IMR-90 (cell line): ENCODE data around the gene ARHGEF6. TPM values are rescaled to one million over a fixed set of nuclear protein-coding genes. Genes with fewer than 3 reads are reported as not detected.

Source experiments
- ATAC-seq: fragments of 200-7000 bp; cut with Tn5 transposase; 2 replicates; pipeline ENCODE4 v1.9.1; 2020; ENCODE audit warnings: low read depth, mild to moderate bottlenecking, moderate library complexity
- BruUV-seq: library from RNA; stranded (reverse); fragments of 400-500 nt; replicated peaks from 2 replicates; lab custom pipeline; 2021; lab: Mats Ljungman, UMichigan
- CTCF ChIA-PET: fragments of 300-600 bp; formaldehyde crosslinking; extraction: SDS; loops from one replicate; lab custom pipeline; 2021; ENCODE audit warnings: antibody characterized with exemption; lab: Yijun Ruan, JAX
- POLR2A ChIA-PET: fragments of 300-600 bp; sonication (Branson Sonifier 250); formaldehyde crosslinking; loops from one replicate; lab custom pipeline; 2022; ENCODE audit warnings: antibody characterized with exemption; ENCODE audit not compliant: unreplicated experiment; lab: Charles Lee
- DNase-seq: peaks from one replicate; pipeline ENCODE4 v3.0.0; 2013
- H2AFZ ChIP-seq: replicated peaks from 2 replicates; pipeline ENCODE3; 2013; ENCODE audit warnings: low read length, mild to moderate bottlenecking; ENCODE audit not compliant: poor library complexity
- H2AK5ac ChIP-seq: 2 replicates; pipeline ENCODE4 v1.6.1; 2013; ENCODE audit warnings: low read depth, low read length, inconsistent platforms
- H2AK9ac ChIP-seq: replicated peaks from 2 replicates; pipeline ENCODE3; 2013; ENCODE audit warnings: mild to moderate bottlenecking, low read depth, low read length, moderate library complexity; ENCODE audit not compliant: poor library complexity
- H2BK120ac ChIP-seq: 2 replicates; pipeline ENCODE4 v1.6.1; 2013; ENCODE audit warnings: low read depth, low read length, inconsistent platforms
- H2BK15ac ChIP-seq: 3 replicates; pipeline ENCODE4 v1.6.1; 2013; ENCODE audit warnings: low read depth, low read length, inconsistent platforms
- H2BK20ac ChIP-seq: 2 replicates; pipeline ENCODE4 v1.6.1; 2013; ENCODE audit warnings: low read depth, mild to moderate bottlenecking, inconsistent platforms, low read length, moderate library complexity
- H2BK5ac ChIP-seq: 2 replicates; pipeline ENCODE4 v1.6.1; 2013; ENCODE audit warnings: mild to moderate bottlenecking, low read depth, low read length, inconsistent platforms; ENCODE audit not compliant: poor library complexity, severe bottlenecking
- H3K14ac ChIP-seq: replicated peaks from 2 replicates; pipeline ENCODE4 v1.6.1; 2013; ENCODE audit warnings: low read depth, low read length, inconsistent platforms
- H3K18ac ChIP-seq: 2 replicates; pipeline ENCODE4 v1.6.1; 2013; ENCODE audit warnings: low read depth, low read length, control low read depth
- H3K23ac ChIP-seq: 2 replicates; pipeline ENCODE4 v1.6.1; 2013; ENCODE audit warnings: low read depth, low read length, inconsistent platforms
- H3K27ac ChIP-seq: 2 replicates; pipeline ENCODE4 v1.5.1; 2013; ENCODE audit warnings: mild to moderate bottlenecking, control low read depth, low read length; ENCODE audit not compliant: insufficient read depth
- H3K27me3 ChIP-seq: 2 replicates; pipeline ENCODE4 v1.6.1; 2013; ENCODE audit warnings: low read length; ENCODE audit not compliant: control insufficient read depth, insufficient read depth
- H3K36me3 ChIP-seq: 2 replicates; pipeline ENCODE4 v1.6.1; 2013; ENCODE audit warnings: low read length, mixed read lengths; ENCODE audit not compliant: control insufficient read depth, insufficient read depth
- H3K4ac ChIP-seq: 2 replicates; pipeline ENCODE4 v1.6.1; 2013; ENCODE audit warnings: low read depth, low read length, inconsistent platforms
- H3K4me1 ChIP-seq: 2 replicates; pipeline ENCODE4 v1.6.1; 2013; ENCODE audit warnings: low read length, mixed read lengths; ENCODE audit not compliant: control insufficient read depth, insufficient read depth
- H3K4me2 ChIP-seq: 2 replicates; pipeline ENCODE4 v1.6.1; 2013; ENCODE audit warnings: low read depth, mild to moderate bottlenecking, control low read depth, low read length, moderate library complexity
- H3K4me3 ChIP-seq: 2 replicates; pipeline ENCODE4 v1.5.1; 2013; ENCODE audit warnings: low read depth, mild to moderate bottlenecking, control low read depth, low read length, moderate library complexity; ENCODE audit not compliant: insufficient read depth
- H3K56ac ChIP-seq: 2 replicates; pipeline ENCODE4 v1.6.1; 2013; ENCODE audit warnings: low read length, inconsistent platforms; ENCODE audit not compliant: insufficient read depth; ENCODE audit errors: extremely low read depth
- H3K79me1 ChIP-seq, 2 experiments: 2 replicates each; pipeline ENCODE4 v1.6.1; 2013; ENCODE audit warnings: low read length in 2 of 2, inconsistent platforms in 1 of 2, low read depth in 1 of 2
- H3K9ac ChIP-seq: 2 replicates; pipeline ENCODE4 v1.6.1; 2013; ENCODE audit warnings: low read depth, low read length, control low read depth
- H3K9me1 ChIP-seq: 2 replicates; pipeline ENCODE4 v1.6.1; 2013; ENCODE audit warnings: low read length, inconsistent platforms; ENCODE audit not compliant: insufficient read depth
- H3K9me3 ChIP-seq: 2 replicates; pipeline ENCODE4 v1.6.1; 2013; ENCODE audit warnings: low read length; ENCODE audit not compliant: control insufficient read depth, insufficient read depth
- H4K20me1 ChIP-seq: 2 replicates; pipeline ENCODE4 v1.6.1; 2013; ENCODE audit warnings: low read length, inconsistent platforms; ENCODE audit not compliant: insufficient read depth
- H4K5ac ChIP-seq: 2 replicates; pipeline ENCODE4 v1.6.1; 2013; ENCODE audit warnings: mild to moderate bottlenecking, low read depth, low read length, control low read depth
- H4K8ac ChIP-seq, 2 experiments: 2 replicates each; pipeline ENCODE4 v1.6.1; 2013; ENCODE audit warnings: low read depth in 2 of 2, low read length in 2 of 2, control low read depth in 1 of 2, inconsistent platforms in 1 of 2
- H4K91ac ChIP-seq: 2 replicates; pipeline ENCODE4 v1.6.1; 2013; ENCODE audit warnings: low read depth, low read length, inconsistent platforms; ENCODE audit not compliant: insufficient read depth
- BHLHE40 ChIP-seq: fragments of 150-350 bp; IDR thresholded peaks from 2 replicates; pipeline ENCODE4 v1.6.1; 2016; ENCODE audit warnings: mild to moderate bottlenecking, low read depth, low read length
- CEBPB ChIP-seq: IDR thresholded peaks from 2 replicates; pipeline ENCODE4 v1.6.1; 2012; ENCODE audit warnings: low read depth, low read length, improper control_type of control experiment
- CHD1 ChIP-seq: IDR thresholded peaks from 2 replicates; pipeline ENCODE4 v1.6.1; 2012; ENCODE audit warnings: low read depth, low read length, improper control_type of control experiment
- FOS ChIP-seq: fragments of 150-350 bp; IDR thresholded peaks from 2 replicates; pipeline ENCODE4 v1.6.1; 2016; ENCODE audit warnings: low read depth, low read length
- MAFK ChIP-seq: IDR thresholded peaks from 2 replicates; pipeline ENCODE4 v1.6.1; 2012; ENCODE audit warnings: low read depth, low read length, improper control_type of control experiment
- MAZ ChIP-seq: IDR thresholded peaks from 2 replicates; pipeline ENCODE4 v1.6.1; 2012; ENCODE audit warnings: low read depth, mild to moderate bottlenecking, low read length, improper control_type of control experiment, moderate library complexity, borderline replicate concordance
- MXI1 ChIP-seq: IDR thresholded peaks from 2 replicates; pipeline ENCODE4 v1.6.1; 2012; ENCODE audit warnings: low read depth, mild to moderate bottlenecking, low read length, moderate library complexity, borderline replicate concordance
- NFE2L2 ChIP-seq: fragments of 150-350 bp; IDR thresholded peaks from 2 replicates; pipeline ENCODE4 v1.6.1; 2016; ENCODE audit warnings: low read depth, mild to moderate bottlenecking, low read length
- POLR2A ChIP-seq: IDR thresholded peaks from 2 replicates; pipeline ENCODE4 v1.6.1; 2012; ENCODE audit warnings: mild to moderate bottlenecking, low read depth, low read length
- RAD21 ChIP-seq: IDR thresholded peaks from 2 replicates; pipeline ENCODE4 v1.6.1; 2012; ENCODE audit warnings: low read length, improper control_type of control experiment
- RCOR1 ChIP-seq: IDR thresholded peaks from 2 replicates; pipeline ENCODE4 v1.6.1; 2012; ENCODE audit warnings: mild to moderate bottlenecking, low read length, improper control_type of control experiment; ENCODE audit not compliant: insufficient replicate concordance
- RFX5 ChIP-seq: IDR thresholded peaks from 2 replicates; pipeline ENCODE4 v1.8.0; 2012; ENCODE audit warnings: low read depth, mild to moderate bottlenecking, low read length, moderate library complexity
- SMC3 ChIP-seq: fragments of 150-350 bp; IDR thresholded peaks from 2 replicates; pipeline ENCODE4 v1.6.1; 2016; ENCODE audit warnings: low read depth, mild to moderate bottlenecking, antibody characterized with exemption, low read length, moderate library complexity
- WGBS, 2 experiments: methylation state at CpG; one replicate each; pipeline versions ENCODE4 v1.1.5 to v1.1.7; 2013; ENCODE audit warnings: missing lambda C conversion rate in 2 of 2; ENCODE audit not compliant: insufficient read length in 1 of 2; ENCODE audit errors: extremely low coverage in 2 of 2; 5-methylcytosine and 5-hydroxymethylcytosine counted together
- dilution Hi-C: fragments of 300-500 bp; cut with HindIII; formaldehyde crosslinking; loops from one replicate; pipeline ENCODE4 v1.14.3; 2018; ENCODE audit warnings: low sequenced_read_pairs; ENCODE audit not compliant: unreplicated experiment
- in situ Hi-C: fragments of 300-500 bp; cut with MboI; formaldehyde crosslinking; loops from 3 replicates; pipeline ENCODE4 v1.14.3; 2019; ENCODE audit warnings: low sequenced_read_pairs, inconsistent platforms, mixed read lengths
- intact Hi-C: fragments of 100-400 bp; cut with micrococcal nuclease; formaldehyde crosslinking; loops from 2 replicates; pipeline ENCODE4 v1.10.0; 2022
- polyA plus RNA-seq, 3 experiments: library from polyadenylated mRNA; depleted of rRNA; stranded (reverse); fragments of >200 nt; gene quantifications; 2 replicates each; pipeline ENCODE4 v1.2.3, GENCODE V29; 2012; ENCODE audit warnings: low replicate concordance in 1 of 3
- total RNA-seq: library from RNA; depleted of rRNA; stranded (reverse); fragments of >200 nt; gene quantifications from 2 replicates; pipeline ENCODE4 v1.2.3, GENCODE V29; 2012
- TF ChIP-seq, protein P1 (sequence below): fragments of 150-350 bp; IDR thresholded peaks from 2 replicates; pipeline ENCODE4 v1.6.1; 2016; ENCODE audit warnings: low read depth, mild to moderate bottlenecking, low read length, moderate library complexity, borderline replicate concordance
- TF ChIP-seq, protein P2 (sequence below): conservative IDR thresholded peaks from 2 replicates; pipeline ENCODE4 v1.5.1; 2012; ENCODE audit warnings: mild to moderate bottlenecking, low read depth, low read length, improper control_type of control experiment
- TF ChIP-seq, protein P3 (sequence below): fragments of 150-350 bp; IDR thresholded peaks from 2 replicates; pipeline ENCODE4 v1.6.1; 2017; ENCODE audit warnings: mild to moderate bottlenecking, antibody characterized with exemption, low read length, low read depth

ARHGEF6 gene
- total and polyA plus RNA-seq, 2 of the 4 experiments (the other 2 are of a cell fraction): 2.1 to 2.7 TPM

DNA sequence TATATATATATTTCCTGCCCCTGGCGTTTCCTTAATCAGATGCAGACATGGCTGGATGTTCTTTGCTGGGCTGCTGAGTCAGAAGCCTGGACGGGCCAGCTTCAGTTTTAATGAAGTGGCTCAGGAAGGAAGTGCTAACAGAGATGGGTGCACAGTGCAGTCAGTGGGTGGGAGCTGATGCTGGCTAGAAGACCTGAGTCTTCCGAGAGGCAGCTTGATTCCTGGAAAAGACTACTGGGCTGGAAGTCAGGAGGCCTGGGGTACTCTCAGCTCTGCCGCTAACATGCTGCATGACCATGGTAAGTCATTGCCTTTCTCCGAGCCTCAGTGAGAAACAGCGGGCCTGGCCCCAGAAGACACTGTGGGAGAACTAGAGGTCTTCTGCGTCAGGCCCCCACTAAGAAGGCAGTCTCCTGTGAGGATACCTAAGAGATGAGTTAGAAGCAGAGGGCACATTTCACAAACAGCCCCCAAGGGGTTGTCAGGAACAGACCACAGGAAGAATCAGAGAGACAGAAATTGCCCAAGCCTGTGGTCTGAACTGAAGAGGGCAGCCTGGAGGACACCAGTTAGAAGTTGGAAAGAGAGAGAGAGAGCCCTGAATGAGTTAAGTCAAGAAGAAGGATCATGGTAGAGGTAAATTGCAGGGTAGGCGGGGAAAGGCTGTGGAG, 141.1 kb downstream of the ARHGEF6 start:
- H2BK15ac ChIP-seq: no peak overlapping the region
- no peaks in the 10 kb centered on the region for H3K9me1 ChIP-seq
- H3K27me3 ChIP-seq: peaks cover 2% of the 10 kb centered on the region; the same call in 1 of the 2 replicates
- in situ Hi-C loops (no loop called here), intact Hi-C loops (no loop called here), dilution Hi-C loops (no loop called here)
- no peak for DNase-seq
- H4K91ac ChIP-seq: no peak overlapping the region
- H2BK20ac ChIP-seq: no peak overlapping the region
- H3K56ac ChIP-seq: no peak overlapping the region
- H3K36me3 ChIP-seq: no peaks in the 10 kb centered on the region
- no TSS peak for BruUV-seq
- H3K14ac ChIP-seq: no peak overlapping the region
- no peaks in the 10 kb centered on the region for H3K4me1 ChIP-seq
- WGBS, 2 experiments: 81% methylated on average over 3 of the region's 8 CpGs; no CpG with 5 or more reads in 1 of the 2 experiments
- no peak overlapping the region for H3K18ac ChIP-seq
- H3K9me3 ChIP-seq: no peaks in the 10 kb centered on the region
- H3K79me1 ChIP-seq: no peaks in the 10 kb centered on the region
- TF ChIP-seq RCOR1: no peak
- no peak for TF ChIP-seq BHLHE40
- TF ChIP-seq MAZ: no peak
- no peak for TF ChIP-seq SMC3
- TF ChIP-seq MXI1: no peak
- no peak for TF ChIP-seq CEBPB
- TF ChIP-seq, protein P1, sequence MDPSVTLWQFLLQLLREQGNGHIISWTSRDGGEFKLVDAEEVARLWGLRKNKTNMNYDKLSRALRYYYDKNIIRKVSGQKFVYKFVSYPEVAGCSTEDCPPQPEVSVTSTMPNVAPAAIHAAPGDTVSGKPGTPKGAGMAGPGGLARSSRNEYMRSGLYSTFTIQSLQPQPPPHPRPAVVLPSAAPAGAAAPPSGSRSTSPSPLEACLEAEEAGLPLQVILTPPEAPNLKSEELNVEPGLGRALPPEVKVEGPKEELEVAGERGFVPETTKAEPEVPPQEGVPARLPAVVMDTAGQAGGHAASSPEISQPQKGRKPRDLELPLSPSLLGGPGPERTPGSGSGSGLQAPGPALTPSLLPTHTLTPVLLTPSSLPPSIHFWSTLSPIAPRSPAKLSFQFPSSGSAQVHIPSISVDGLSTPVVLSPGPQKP: no peak
- TF ChIP-seq CHD1: no peak
- TF ChIP-seq RAD21: no peak
- TF ChIP-seq NFE2L2: no peak
- no peak for TF ChIP-seq RFX5
- TF ChIP-seq POLR2A: no peak
- no peak for TF ChIP-seq FOS
- TF ChIP-seq MAFK: no peak
- TF ChIP-seq, protein P2, sequence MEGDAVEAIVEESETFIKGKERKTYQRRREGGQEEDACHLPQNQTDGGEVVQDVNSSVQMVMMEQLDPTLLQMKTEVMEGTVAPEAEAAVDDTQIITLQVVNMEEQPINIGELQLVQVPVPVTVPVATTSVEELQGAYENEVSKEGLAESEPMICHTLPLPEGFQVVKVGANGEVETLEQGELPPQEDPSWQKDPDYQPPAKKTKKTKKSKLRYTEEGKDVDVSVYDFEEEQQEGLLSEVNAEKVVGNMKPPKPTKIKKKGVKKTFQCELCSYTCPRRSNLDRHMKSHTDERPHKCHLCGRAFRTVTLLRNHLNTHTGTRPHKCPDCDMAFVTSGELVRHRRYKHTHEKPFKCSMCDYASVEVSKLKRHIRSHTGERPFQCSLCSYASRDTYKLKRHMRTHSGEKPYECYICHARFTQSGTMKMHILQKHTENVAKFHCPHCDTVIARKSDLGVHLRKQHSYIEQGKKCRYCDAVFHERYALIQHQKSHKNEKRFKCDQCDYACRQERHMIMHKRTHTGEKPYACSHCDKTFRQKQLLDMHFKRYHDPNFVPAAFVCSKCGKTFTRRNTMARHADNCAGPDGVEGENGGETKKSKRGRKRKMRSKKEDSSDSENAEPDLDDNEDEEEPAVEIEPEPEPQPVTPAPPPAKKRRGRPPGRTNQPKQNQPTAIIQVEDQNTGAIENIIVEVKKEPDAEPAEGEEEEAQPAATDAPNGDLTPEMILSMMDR: no peak
- TF ChIP-seq, protein P3, sequence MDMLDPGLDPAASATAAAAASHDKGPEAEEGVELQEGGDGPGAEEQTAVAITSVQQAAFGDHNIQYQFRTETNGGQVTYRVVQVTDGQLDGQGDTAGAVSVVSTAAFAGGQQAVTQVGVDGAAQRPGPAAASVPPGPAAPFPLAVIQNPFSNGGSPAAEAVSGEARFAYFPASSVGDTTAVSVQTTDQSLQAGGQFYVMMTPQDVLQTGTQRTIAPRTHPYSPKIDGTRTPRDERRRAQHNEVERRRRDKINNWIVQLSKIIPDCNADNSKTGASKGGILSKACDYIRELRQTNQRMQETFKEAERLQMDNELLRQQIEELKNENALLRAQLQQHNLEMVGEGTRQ: no peak
- H4K20me1 ChIP-seq: no peaks in the 10 kb centered on the region
- H3K27ac ChIP-seq: no peak overlapping the region
- no peak overlapping the region for H2BK5ac ChIP-seq
- no peak overlapping the region for H3K23ac ChIP-seq
- no peak overlapping the region for H2BK120ac ChIP-seq
- H3K4me3 ChIP-seq: no peak overlapping the region
- no peak overlapping the region for H4K5ac ChIP-seq
- no peak for ATAC-seq
- H2AK9ac ChIP-seq: no peak overlapping the region
- no peak overlapping the region for H2AK5ac ChIP-seq
- H3K4ac ChIP-seq: no peak overlapping the region
- H4K8ac ChIP-seq: no peak overlapping the region
- CTCF ChIA-PET: no interaction called here
- no peak overlapping the region for H3K4me2 ChIP-seq
- H3K9ac ChIP-seq: no peak overlapping the region
- POLR2A ChIA-PET: no interaction called here
- H2AFZ ChIP-seq: no peak overlapping the region
